ENCODE measurements around the gene DES. TPM values are rescaled to one million over a fixed set of nuclear protein-coding genes. Genes with fewer than 3 reads are reported as not detected.
"Not testable (repeated sequence)": the region's sequence is repeated elsewhere in the genome, so short reads cannot be mapped to it uniquely, and the experiment has no call there.

Gene DES
- total RNA-seq, 2 donors from 2014 or later: 6,561 to 7,652 TPM

DNA sequence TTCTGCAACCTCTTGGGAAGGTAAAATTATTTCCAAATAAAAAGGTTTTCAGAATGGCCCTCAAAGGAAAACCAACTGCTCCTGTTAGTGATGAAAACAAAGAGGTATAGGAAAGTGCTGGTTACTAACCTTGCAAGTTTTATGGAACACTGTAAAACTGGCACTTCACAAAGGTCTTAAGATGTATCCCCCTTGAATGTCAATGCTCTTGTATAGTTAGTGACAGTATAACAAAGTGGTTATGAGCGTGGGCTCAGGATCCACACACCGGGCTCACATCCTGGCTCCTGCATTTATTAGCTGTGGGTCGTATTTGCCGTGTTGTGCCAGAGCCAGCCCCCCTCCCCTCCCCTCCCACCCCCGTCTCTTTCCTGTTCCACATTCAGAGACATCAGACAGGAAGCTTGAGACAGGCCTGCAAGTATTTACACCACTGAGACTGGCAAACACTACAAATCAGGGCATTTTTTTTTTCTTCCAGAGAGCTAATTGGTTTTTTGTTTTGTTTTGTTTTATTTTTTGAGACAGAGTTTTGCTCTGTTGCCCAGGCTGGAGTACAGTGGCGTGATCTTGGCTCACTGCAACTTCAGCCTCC, 21.2 kb upstream of the DES start:
- intact Hi-C loops (cut with DNase I): no loop called here
- DNase-seq (ENCODE audit: low spot score): no peak

DNA sequence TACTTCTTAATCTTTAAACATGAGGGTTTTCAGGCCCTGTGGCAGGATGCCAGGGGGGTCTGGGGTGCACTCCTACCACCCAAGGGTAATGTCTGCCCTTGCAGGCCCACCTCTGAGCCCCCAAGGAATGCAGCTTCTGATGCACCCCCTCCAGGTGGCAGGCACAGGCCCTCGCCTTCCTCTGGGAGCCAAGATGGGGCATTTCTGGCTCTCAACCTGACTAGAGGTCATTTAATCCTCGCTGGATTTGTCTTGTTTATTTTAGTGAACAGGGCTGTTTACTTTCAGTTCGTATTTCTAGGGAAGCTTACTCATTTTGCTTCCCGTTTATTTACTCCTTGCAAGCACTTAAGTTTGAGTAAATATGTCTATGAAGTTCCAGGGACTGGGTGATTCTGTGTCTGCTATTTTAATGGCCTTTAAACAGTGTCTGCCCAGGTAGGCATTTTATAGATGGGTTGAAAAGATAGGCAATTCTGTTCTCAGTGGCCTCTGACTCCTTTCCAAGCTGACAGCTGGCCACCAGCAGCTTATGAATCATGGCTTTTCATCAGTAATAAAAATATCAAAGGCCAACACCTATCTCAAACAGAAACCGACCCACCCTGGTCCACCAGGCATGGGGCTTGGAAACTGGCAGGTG, 19.3 kb upstream of the DES start:
- DNase-seq (ENCODE audit: low spot score): peak; percentile 49
- intact Hi-C loops (cut with DNase I): no loop called here

- intact Hi-C loops (cut with DNase I): loop anchor here (5.0 to 10.0 kb wide), 2 partner anchors 75 to 127 kb away; no protein-coding TSS in a partner anchor
- DNase-seq (ENCODE audit: low spot score): peak; percentile 53
These were observed 18.3 kb upstream of the DES start for GRCh38 chr2:219399716-219400478.

- intact Hi-C loops (cut with DNase I): loop anchor here (5.0 to 10.0 kb wide), 2 partner anchors 74 to 127 kb away; no protein-coding TSS in a partner anchor
- DNase-seq (ENCODE audit: low spot score): peak; percentile 74
These were observed 17.6 kb upstream of the DES start for GRCh38 chr2:219400562-219400961.

- DNase-seq (ENCODE audit: low spot score): peak; percentile 56
- intact Hi-C loops (cut with DNase I): loop anchor here (2.0 to 10.0 kb wide), 3 partner anchors 73 to 129 kb away; no protein-coding TSS in a partner anchor
These were observed 16.6 kb upstream of the DES start for GRCh38 chr2:219401606-219402005.

GRCh38 chr2:219402665-219403515, 15.3 kb upstream of the DES start:
- intact Hi-C loops (cut with DNase I): loop anchor here (2.0 to 10.0 kb wide), 3 partner anchors 72 to 128 kb away; no protein-coding TSS in a partner anchor
- peak; percentile 85 for DNase-seq (ENCODE audit: low spot score)

GRCh38 chr2:219403861-219404260, 14.3 kb upstream of the DES start:
- intact Hi-C loops (cut with DNase I): loop anchor here (2.0 to 10.0 kb wide), 4 partner anchors 15 to 127 kb away; partner anchors contain the start of gene DES (in 1 of the 2)
- DNase-seq (ENCODE audit: low spot score): peak; percentile 20

GRCh38 chr2:219404291-219404910, 13.8 kb upstream of the DES start:
- peak; percentile 83 for DNase-seq (ENCODE audit: low spot score)
- intact Hi-C loops (cut with DNase I): loop anchor here (2.0 to 10.0 kb wide), 3 partner anchors 14 to 123 kb away; partner anchors contain the start of gene DES (in 1 of the 2)

- peak; percentile 78 for DNase-seq (ENCODE audit: low spot score)
- intact Hi-C loops (cut with DNase I): loop anchor here (2.0 to 10.0 kb wide), 3 partner anchors 14 to 122 kb away; partner anchors contain the start of gene DES (in 1 of the 2)
These were observed 13.2 kb upstream of the DES start for GRCh38 chr2:219404954-219405353.

GRCh38 chr2:219405451-219405850, 12.7 kb upstream of the DES start:
- peak; percentile 52 for DNase-seq (ENCODE audit: low spot score)
- intact Hi-C loops (cut with DNase I): loop anchor here in 1 of 2 donors (2.0 to 10.0 kb wide), 2 partner anchors 13 to 69 kb away; partner anchors contain the start of gene DES

DNA sequence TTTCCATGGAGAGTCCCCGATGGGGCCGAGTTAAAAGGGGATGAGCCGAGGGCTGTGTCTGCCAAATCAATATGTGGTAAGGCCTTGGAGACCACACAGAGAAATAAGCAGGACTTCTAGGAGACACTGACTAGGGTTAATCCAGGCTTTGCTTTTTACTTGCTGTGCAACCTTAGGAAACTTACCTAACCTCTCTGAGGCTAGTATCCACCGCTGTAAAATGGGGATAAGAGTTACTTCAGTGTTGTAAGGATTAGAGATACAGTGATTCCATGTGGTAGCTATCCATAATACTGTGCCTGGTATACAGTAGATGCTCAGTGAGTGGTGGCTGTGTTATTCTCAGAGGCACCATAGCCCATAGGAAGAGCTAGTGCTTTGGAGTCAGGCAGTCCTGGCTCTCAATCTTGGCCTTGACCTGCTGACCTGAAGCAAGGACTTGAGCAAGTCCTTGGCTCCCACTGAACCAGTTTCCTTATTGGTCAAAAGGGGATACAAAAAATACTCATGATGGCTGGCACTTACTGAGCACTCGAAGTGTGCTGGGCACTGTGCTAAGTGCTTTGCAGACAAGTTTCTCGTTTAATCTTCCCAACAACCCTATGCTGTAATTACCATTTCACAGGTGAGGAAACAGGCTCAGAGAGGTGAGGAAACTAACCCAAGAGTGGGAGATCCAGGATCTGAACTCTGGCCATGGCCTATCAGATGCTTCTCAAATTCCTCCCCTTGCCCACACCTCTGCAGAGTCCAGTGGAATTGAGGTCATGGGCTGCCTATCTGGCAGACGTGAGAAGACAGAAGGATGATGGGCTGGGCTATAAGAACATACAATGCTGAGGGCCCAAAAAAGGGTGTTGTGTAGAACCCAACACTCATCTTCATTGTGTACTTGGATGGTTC, 12.0 kb upstream of the DES start:
- DNase-seq (ENCODE audit: low spot score): peak; percentile 14
- intact Hi-C loops (cut with DNase I): loop anchor here in 1 of 2 donors (2.0 to 10.0 kb wide), 2 partner anchors 13 to 69 kb away; partner anchors contain the start of gene DES

GRCh38 chr2:219406861-219407230, 11.3 kb upstream of the DES start:
- intact Hi-C loops (cut with DNase I): loop anchor here in 1 of 2 donors (10.0 kb wide), 1 partner anchor 68 kb away; no protein-coding TSS in a partner anchor
- DNase-seq (ENCODE audit: low spot score): peak; percentile 91

DNA sequence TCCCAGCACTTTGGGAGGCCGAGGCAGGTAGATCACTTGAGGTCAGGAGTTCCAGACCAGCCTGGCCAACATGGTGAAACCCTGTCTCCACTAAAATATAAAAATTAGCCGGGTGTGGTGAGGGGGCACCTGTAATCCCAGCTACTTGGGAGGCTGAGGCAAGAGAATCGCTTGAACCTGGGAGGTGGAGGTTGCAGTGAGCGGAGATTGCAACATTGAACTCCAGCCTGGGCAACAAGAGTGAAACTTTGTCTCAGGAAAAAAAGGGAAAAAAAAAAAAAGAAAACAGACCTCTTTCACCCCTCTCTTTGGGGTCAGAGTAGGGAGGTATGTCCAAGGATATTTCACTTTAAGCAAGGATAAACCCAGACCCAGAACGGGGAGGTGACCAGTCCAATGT, 10.8 kb upstream of the DES start:
- intact Hi-C loops (cut with DNase I): loop anchor here in 1 of 2 donors (10.0 kb wide), 1 partner anchor 67 kb away; no protein-coding TSS in a partner anchor
- DNase-seq (ENCODE audit: low spot score): not testable (repeated sequence)

GRCh38 chr2:219408204-219408603, 10.0 kb upstream of the DES start:
- intact Hi-C loops (cut with DNase I): loop anchor here in 1 of 2 donors (10.0 kb wide), 1 partner anchor 67 kb away; no protein-coding TSS in a partner anchor
- DNase-seq (ENCODE audit: low spot score): peak; percentile 75

DNA sequence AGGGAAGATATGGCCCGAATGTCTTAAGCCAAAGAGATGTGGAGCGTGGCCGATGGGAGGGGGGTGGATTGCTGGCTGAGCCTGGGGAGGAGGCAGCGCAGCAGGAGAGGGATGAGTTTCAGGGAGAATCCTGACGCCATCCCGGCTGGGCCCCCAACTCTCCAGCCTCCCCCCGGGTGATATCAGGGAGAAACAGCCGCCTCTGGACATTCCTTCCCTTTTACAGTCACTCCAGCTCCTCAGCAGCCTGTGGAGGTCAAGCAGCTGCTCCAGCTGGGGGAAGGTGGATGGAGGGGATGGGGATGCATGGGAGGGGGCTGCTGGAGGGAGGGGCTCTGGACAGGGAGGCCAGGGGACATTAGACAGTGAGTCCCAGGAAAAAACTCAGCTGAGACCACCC, 9.5 kb upstream of the DES start:
- intact Hi-C loops (cut with DNase I): loop anchor here in 1 of 2 donors (10.0 kb wide), 1 partner anchor 66 kb away; no protein-coding TSS in a partner anchor

GRCh38 chr2:219409619-219410018, 8.6 kb upstream of the DES start:
- DNase-seq (ENCODE audit: low spot score): peak; percentile 55
- intact Hi-C loops (cut with DNase I): loop anchor here in 1 of 2 donors (10.0 kb wide), 1 partner anchor 65 kb away; no protein-coding TSS in a partner anchor

More for the DNA sequence above, 9.5 kb upstream of the DES start:
- peak; percentile 82 for DNase-seq (ENCODE audit: low spot score)

GRCh38 chr2:219410390-219410789, 7.8 kb upstream of the DES start:
- intact Hi-C loops (cut with DNase I): no loop called here

More at GRCh38 chr2:219410390-219410789, 7.8 kb upstream of the DES start:
- DNase-seq (ENCODE audit: low spot score): peak; percentile 29

Measured in posterior vena cava (tissue), 2 donors.